ENCODE data around the gene AKR1E2. TPM values are rescaled to one million over a fixed set of nuclear protein-coding genes. Genes with fewer than 3 reads are reported as not detected.

The AKR1E2 gene
- total and polyA plus RNA-seq, 2 of the 8 experiments (the other 6 are each of a cell fraction or from before 2014, with no cell fraction given) = 2.6 to 3.5 TPM

DNA sequence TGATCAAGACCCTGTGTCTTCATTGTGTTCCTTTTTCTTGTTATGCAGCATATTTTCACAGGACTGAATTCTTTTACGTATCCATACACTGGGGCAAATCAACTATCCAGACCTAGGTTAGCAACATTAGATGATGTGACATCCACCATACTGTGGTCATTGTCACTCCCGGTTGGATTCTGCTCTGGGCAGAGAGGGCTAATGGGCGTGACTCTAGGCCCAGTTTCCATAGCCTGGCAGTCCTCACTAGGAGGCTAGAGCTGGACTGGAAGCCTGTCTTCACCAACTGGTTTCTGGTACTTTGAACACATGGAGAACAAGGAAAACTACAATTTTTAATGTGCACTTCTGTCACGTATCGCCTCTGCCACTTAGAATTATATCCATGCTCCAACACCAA lies 25.2 kb downstream of the AKR1E2 start:
- Histone ChIP-seq H3K9me3 (ENCODE audit: insufficient read depth in 2 of 2, low read depth in 1 of 2, low read length in 1 of 2) (no peaks in the 10 kb centered on the region), H3K4ac (replicated peaks; ENCODE audit: insufficient read length, low read depth, low read length) (no peak overlapping the region), H4K91ac (replicated peaks; ENCODE audit: insufficient read length, low read length) (no peak overlapping the region), H3K79me1 (ENCODE audit: low read depth, low read length) (no peaks in the 10 kb centered on the region), H2BK5ac (ENCODE audit: low read depth, low read length) (no peak overlapping the region), H3K27ac (ENCODE audit: low read depth, low read length) (no peak overlapping the region), H3K9ac (replicated peaks in 1 of 4; ENCODE audit: extremely low read depth in 1 of 4, low read depth in 3 of 4, low read length in 3 of 4) (no peak overlapping the region), H3K23me2 (ENCODE audit: low read depth, low read length) (no peaks in the 10 kb centered on the region), H4K8ac (ENCODE audit: extremely low read depth, insufficient read depth, low read length) (no peak overlapping the region), H4K5ac (ENCODE audit: insufficient read length, low read depth, low read length) (no peak overlapping the region), H3K18ac (ENCODE audit: extremely low read depth, low read length) (no peak overlapping the region), H3K14ac (ENCODE audit: insufficient read length) (no peak overlapping the region), H3K4me2 (ENCODE audit: insufficient read depth in 1 of 2, low read depth in 2 of 2, low read length in 2 of 2) (no peak overlapping the region), H2BK12ac (ENCODE audit: low read depth, low read length) (no peak overlapping the region), H2AFZ (ENCODE audit: low read length) (no peak overlapping the region), H3K36me3 (ENCODE audit: control insufficient read depth in 2 of 4, insufficient read depth in 4 of 4, low read length in 3 of 4) (no peaks in the 10 kb centered on the region), H2AK5ac (ENCODE audit: low read depth, low read length) (no peak overlapping the region), H4K20me1 (replicated peaks in 1 of 2; ENCODE audit: control insufficient read depth in 1 of 2, insufficient read depth in 2 of 2, low read length in 2 of 2) (no peaks in the 10 kb centered on the region), H3K27me3 (replicated peaks in 1 of 4; ENCODE audit: control insufficient read depth in 3 of 4, extremely low read depth in 1 of 4, insufficient read depth in 3 of 4, low read length in 3 of 4) (0 out of 7 replicates have a peak, but pooled peaks cover 0 to 3% (median 0%) of the 10 kb centered on the region in 4 experiments), H3K23ac (ENCODE audit: insufficient read length) (no peak overlapping the region), H2BK20ac (ENCODE audit: low read length) (no peak overlapping the region), H2BK120ac (replicated peaks; ENCODE audit: low read depth, low read length) (no peak overlapping the region), H3K4me3 (ENCODE audit: extremely low read depth in 1 of 4, insufficient read depth in 2 of 4, low read depth in 3 of 4, low read length in 4 of 4) (no peak overlapping the region), H3K4me1 (replicated peaks in 1 of 4; ENCODE audit: control insufficient read depth in 3 of 4, insufficient read depth in 4 of 4, low read length in 3 of 4) (peaks cover 0 to 3% (median 2%) of the 10 kb centered on the region in 4 experiments; a peak in 4 of 7 replicates), H3K79me2 (ENCODE audit: control insufficient read depth in 1 of 2, insufficient read depth in 2 of 2, low read length in 2 of 2) (no peaks in the 10 kb centered on the region), H2BK15ac (ENCODE audit: low read length) (no peak overlapping the region), H3K56ac (replicated peaks; ENCODE audit: insufficient read length, low read depth, low read length) (no peak overlapping the region)
- CTCF ChIA-PET (ENCODE audit: partially characterized antibody) = interaction anchor here (0.7 to 6.6 kb wide), 20 partner anchors 9 to 771 kb away, joined by 3 to 86 read pairs (median 11); partner anchors contain the start of gene AKR1C3
- 94% methylated on average over 5 of the region's 5 CpGs; no CpG with 5 or more reads in 1 of the 2 experiments for WGBS, 2 experiments (ENCODE audit: extremely low coverage in 1 of 2, insufficient coverage in 1 of 2, insufficient read length in 1 of 2, insufficient replicate concordance in 2 of 2, low coverage in 1 of 2, low lambda C conversion rate in 2 of 2, missing lambda C conversion rate in 1 of 2)
- DNase-seq (ENCODE audit: low read depth in 1 of 2, low spot score in 2 of 2) (no peak), FAIRE-seq (no peak)
- POLR2A ChIA-PET (ENCODE audit: partially characterized antibody) = no interaction called here
